Naive thymus-derived CD8-positive, alpha-beta T cell (primary cell): ENCODE data around the gene PSPN. TPM values are rescaled to one million over a fixed set of nuclear protein-coding genes. Genes with fewer than 3 reads are reported as not detected.
A peak's percentile ranks its signal among the peaks of the same experiment; 100 is the strongest.
"Not testable (repeated sequence)": the region's sequence is repeated elsewhere in the genome, so short reads cannot be mapped to it uniquely, and the experiment has no call there.

Experiments
- ATAC-seq, 2 donors: fragments of 150-1000 bp; cut with Tn5 transposase in 1 of 2; sonication (Bioruptor Pico), chemical (Tn5 transposase) in 1 of 2; 1 replicate in 1 of 2; 2 replicates in 1 of 2; pipeline ENCODE4 v1.10.0; 2021; ENCODE audit warnings: mild to moderate bottlenecking in 2 of 2, moderate library complexity in 2 of 2
- POLR2A ChIA-PET: fragments of 350-600 bp; sonication (Branson Sonifier 250); formaldehyde crosslinking; loops from one replicate; lab custom pipeline; 2021; ENCODE audit warnings: antibody characterized with exemption; lab: Charles Lee
- DNase-seq, 10 donors: peaks; one replicate each; pipeline versions ENCODE4 v3.0.0 to v3.0.0-alpha.2; 2020 to 2022
- H3K27ac Mint-ChIP-seq, 10 donors: one replicate each; pipeline ENCODE4 v1.8.0; 2020 to 2022; ENCODE audit warnings: mild to moderate bottlenecking in 10 of 10, mixed read lengths in 10 of 10, moderate library complexity in 4 of 10, inconsistent platforms in 1 of 10
- H3K27me3 Mint-ChIP-seq, 5 donors: one replicate each; pipeline ENCODE4 v1.8.0; 2021 to 2022; ENCODE audit warnings: mixed read lengths in 5 of 5
- H3K36me3 Mint-ChIP-seq, 3 donors: one replicate each; pipeline ENCODE4 v1.8.0; 2020 to 2022; ENCODE audit warnings: mixed read lengths in 3 of 3, mild to moderate bottlenecking in 2 of 3, inconsistent platforms in 1 of 3
- H3K4me1 Mint-ChIP-seq, 4 donors: one replicate each; pipeline ENCODE4 v1.8.0; 2021 to 2022; ENCODE audit warnings: mixed read lengths in 4 of 4
- H3K4me3 Mint-ChIP-seq, 10 donors: one replicate each; pipeline ENCODE4 v1.8.0; 2020 to 2022; ENCODE audit warnings: mild to moderate bottlenecking in 10 of 10, mixed read lengths in 10 of 10, moderate library complexity in 6 of 10, inconsistent platforms in 1 of 10
- H3K9me3 Mint-ChIP-seq, 9 donors: one replicate each; pipeline ENCODE4 v1.8.0; 2020 to 2022; ENCODE audit warnings: mixed read lengths in 9 of 9, mild to moderate bottlenecking in 3 of 9, inconsistent platforms in 1 of 9, moderate library complexity in 1 of 9
- polyA plus RNA-seq, 3 donors: library from polyadenylated mRNA; unstranded; fragments of 300-500 nt; fragmentation: Illumina TruSeq; gene quantifications; one replicate each; pipeline ENCODE4 v1.2.3, GENCODE V29; 2021
- total RNA-seq, 8 experiments: library from RNA in 2 of 8; stranded (reverse) in 2 of 8; gene quantifications; one replicate each; pipeline ENCODE4 v1.2.3 and lab custom pipeline; 2021 to 2026

The PSPN gene
- total and polyA plus RNA-seq, 5 experiments from 2014 or later: 0.50 to 3.7 (median 1.2) TPM

DNA sequence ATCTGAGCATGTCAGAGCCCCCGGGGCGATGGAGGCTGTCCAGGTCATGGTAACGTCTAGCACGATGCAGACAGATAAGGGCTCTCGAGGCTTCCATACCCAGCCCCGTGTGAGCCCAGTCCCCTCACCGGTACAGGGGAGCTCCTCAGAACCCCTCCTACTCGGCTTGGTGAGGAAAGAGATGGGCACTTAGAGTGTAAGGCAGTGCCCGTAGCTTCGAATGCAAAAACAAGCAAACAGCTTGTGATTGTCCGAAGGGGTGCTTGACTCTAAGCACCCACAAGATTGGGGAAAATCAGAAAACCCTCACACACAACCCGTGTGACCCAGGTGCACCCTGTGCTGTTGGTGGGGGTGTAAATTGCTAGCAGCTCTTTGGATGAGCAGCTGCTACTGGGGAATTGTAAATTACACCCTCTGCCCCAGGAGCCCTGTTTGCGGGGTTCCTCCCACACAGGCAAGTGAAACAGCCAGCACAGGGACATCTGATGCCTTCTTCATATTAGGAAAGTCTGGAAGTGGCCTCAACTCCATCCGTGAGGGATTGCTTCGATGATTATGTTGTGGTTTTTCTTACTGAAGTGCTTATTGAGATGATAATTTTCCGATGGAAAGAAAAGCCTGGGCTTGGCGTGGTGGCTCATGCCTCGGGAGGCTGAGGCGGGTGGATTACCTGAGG, 918 bp upstream of the PSPN start:
- DNase-seq: no peak
- no peaks in the 10 kb centered on the region for H3K9me3 Mint-ChIP-seq
- H3K27me3 Mint-ChIP-seq: no peaks in the 10 kb centered on the region
- peaks cover 11 to 16% (median 13%) of the 10 kb centered on the region in 4 donors for H3K4me1 Mint-ChIP-seq
- peak overlapping the region in 3 of 10 donors; percentile 22 to 66 (median 51) for H3K27ac Mint-ChIP-seq
- H3K36me3 Mint-ChIP-seq: peaks cover 0 to 37% (median 14%) of the 10 kb centered on the region in 3 donors
- POLR2A ChIA-PET: no interaction called here
- no peak overlapping the region for H3K4me3 Mint-ChIP-seq
- no peak for ATAC-seq

- no peaks in the 10 kb centered on the region for H3K9me3 Mint-ChIP-seq
- no peaks in the 10 kb centered on the region for H3K27me3 Mint-ChIP-seq
- DNase-seq (no peak), ATAC-seq (no peak)
- POLR2A ChIA-PET: no interaction called here
- H3K4me1 Mint-ChIP-seq: peaks cover 11 to 19% (median 16%) of the 10 kb centered on the region in 4 donors
- peak overlapping the region in 1 of 10 donors; percentile 25 for H3K27ac Mint-ChIP-seq
- H3K36me3 Mint-ChIP-seq: peaks cover 0 to 20% (median 5%) of the 10 kb centered on the region in 3 donors
- H3K4me3 Mint-ChIP-seq: peak overlapping the region in 2 of 10 donors; percentile 7 to 10
These were observed 872 bp downstream of the PSPN start for GRCh38 chr19:6374711-6375410.

DNA sequence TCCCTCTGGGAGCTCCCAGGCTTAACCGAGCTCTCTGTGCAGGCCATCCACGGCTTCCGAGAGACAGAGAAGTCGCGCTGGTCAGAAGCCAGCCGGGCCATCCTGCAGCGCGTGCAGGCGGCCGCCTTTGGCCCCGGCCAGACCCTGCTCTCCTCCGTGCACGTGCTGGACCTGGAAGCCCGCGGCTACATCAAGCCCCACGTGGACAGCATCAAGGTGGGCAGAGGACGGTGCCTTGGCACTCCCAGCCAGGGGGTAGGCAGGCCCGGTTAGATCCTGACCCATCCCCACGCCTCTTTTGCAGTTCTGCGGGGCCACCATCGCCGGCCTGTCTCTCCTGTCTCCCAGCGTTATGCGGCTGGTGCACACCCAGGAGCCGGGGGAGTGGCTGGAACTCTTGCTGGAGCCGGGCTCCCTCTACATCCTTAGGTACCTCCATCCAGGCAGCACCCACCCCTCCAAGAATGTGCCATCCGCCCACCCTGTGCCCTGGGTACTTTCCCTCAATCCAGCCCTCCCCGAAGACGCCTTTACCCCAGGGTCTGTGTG, 1.5 kb downstream of the PSPN start:
- ATAC-seq (no peak), DNase-seq (peak in 1 of 10 donors; percentile 64)
- peak overlapping the region in 3 of 10 donors; percentile 25 to 73 (median 56) for H3K27ac Mint-ChIP-seq
- peaks cover 12 to 25% (median 22%) of the 10 kb centered on the region in 4 donors for H3K4me1 Mint-ChIP-seq
- no peaks in the 10 kb centered on the region for H3K27me3 Mint-ChIP-seq
- no peaks in the 10 kb centered on the region for H3K9me3 Mint-ChIP-seq
- H3K36me3 Mint-ChIP-seq: peaks cover 0 to 18% (median 3%) of the 10 kb centered on the region in 3 donors
- POLR2A ChIA-PET: interaction anchor here (0.6 to 3.3 kb wide), 4 partner anchors 12 to 51 kb away, joined by 5 to 83 read pairs (median 16); partner anchors contain the start of genes CLPP, GTF2F1 and KHSRP
- peak overlapping the region in 3 of 10 donors; percentile 7 to 97 (median 10) for H3K4me3 Mint-ChIP-seq

GRCh38 chr19:6373813-6374108, 2.0 kb downstream of the PSPN start:
- ATAC-seq (no peak), DNase-seq (no peak)
- POLR2A ChIA-PET: interaction anchor here (0.6 to 3.3 kb wide), 4 partner anchors 12 to 51 kb away, joined by 5 to 83 read pairs (median 16); partner anchors contain the start of genes CLPP, GTF2F1 and KHSRP
- Mint-ChIP-seq H3K36me3 (peaks cover 0 to 19% (median 3%) of the 10 kb centered on the region in 3 donors), H3K9me3 (no peaks in the 10 kb centered on the region), H3K27me3 (no peaks in the 10 kb centered on the region), H3K27ac (peak overlapping the region; percentile 43 to 98 (median 94)), H3K4me3 (peak overlapping the region; percentile 72 to 97 (median 92)), H3K4me1 (peaks cover 12 to 26% (median 23%) of the 10 kb centered on the region in 4 donors)

DNA sequence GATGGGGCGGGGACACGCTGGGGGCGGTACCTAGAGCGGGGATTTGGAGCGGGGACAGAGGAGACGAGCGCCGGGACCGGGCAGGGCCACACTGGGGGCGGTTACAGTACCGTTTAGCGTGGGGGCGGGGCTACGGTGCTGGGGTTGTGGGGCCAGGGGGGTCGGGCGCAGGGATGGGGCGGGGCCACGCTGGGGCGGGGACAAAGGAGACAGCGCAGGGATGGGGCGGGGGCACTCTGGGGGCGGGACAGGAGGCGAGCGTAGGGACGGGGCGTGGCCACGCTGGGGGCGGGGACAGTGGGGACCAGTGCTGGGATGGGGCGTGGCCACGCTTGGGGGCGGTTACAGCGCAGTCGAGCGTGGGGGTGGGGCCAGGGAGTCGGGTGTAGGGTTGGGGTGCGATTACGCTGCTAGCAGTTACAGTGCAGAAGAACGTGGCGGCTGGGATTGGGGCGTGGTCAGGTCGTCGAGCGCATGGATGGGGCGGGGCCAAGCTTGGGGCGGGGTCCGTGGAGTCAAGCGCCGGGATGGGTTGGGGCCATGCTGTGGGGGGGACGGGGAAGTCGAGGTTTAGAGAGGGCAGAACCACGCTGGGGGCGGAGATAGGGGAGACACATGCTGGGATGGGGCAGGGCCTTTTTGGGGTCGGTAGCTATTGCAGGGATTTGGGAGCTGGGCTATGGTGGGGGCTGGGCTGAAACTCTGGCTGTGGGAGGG, 2.5 kb downstream of the PSPN start:
- Mint-ChIP-seq H3K4me3 (peak overlapping the region; percentile 86 to 97 (median 93)), H3K36me3 (peaks cover 0 to 17% (median 2%) of the 10 kb centered on the region in 3 donors), H3K27ac (peak overlapping the region; percentile 73 to 98 (median 95)), H3K9me3 (no peaks in the 10 kb centered on the region), H3K4me1 (peaks cover 12 to 26% (median 22%) of the 10 kb centered on the region in 4 donors), H3K27me3 (no peaks in the 10 kb centered on the region)
- POLR2A ChIA-PET: interaction anchor here (0.6 to 3.3 kb wide), 13 partner anchors 11 to 1257 kb away, joined by 3 to 83 read pairs (median 5); partner anchors contain the start of genes CLPP, DENND1C, GTF2F1 and KHSRP
- DNase-seq: peak in 9 of 10 donors; percentile 96 to 100 (median 97)
- ATAC-seq: peak; percentile 67 to 68

- no peaks in the 10 kb centered on the region for H3K9me3 Mint-ChIP-seq
- peak within 1 kb of the TSS; percentile 73 to 98 (median 95) for H3K27ac Mint-ChIP-seq
- peak within 1 kb of the TSS; percentile 86 to 97 (median 93) for H3K4me3 Mint-ChIP-seq
- DNase-seq (peak; percentile 87 to 99 (median 98)), ATAC-seq (peak; percentile 82 to 85)
- no peaks in the 10 kb centered on the region for H3K27me3 Mint-ChIP-seq
- H3K36me3 Mint-ChIP-seq: peaks cover 0 to 20% (median 4%) of the 10 kb centered on the region in 3 donors
- H3K4me1 Mint-ChIP-seq: peaks cover 12 to 26% (median 22%) of the 10 kb centered on the region in 4 donors
- POLR2A ChIA-PET: interaction anchor here (0.5 to 3.3 kb wide), 14 partner anchors 10 to 1257 kb away, joined by 3 to 83 read pairs (median 5); partner anchors contain the start of genes CLPP, DENND1C, GTF2F1 and KHSRP
These were observed 3.1 kb downstream of the PSPN start, which contains the start of gene ALKBH7 for GRCh38 chr19:6372594-6373095. TSS of gene ALKBH7 (plus strand) at chr19:6372794. CDS start at chr19:6372821, 27 bp downstream.

DNA sequence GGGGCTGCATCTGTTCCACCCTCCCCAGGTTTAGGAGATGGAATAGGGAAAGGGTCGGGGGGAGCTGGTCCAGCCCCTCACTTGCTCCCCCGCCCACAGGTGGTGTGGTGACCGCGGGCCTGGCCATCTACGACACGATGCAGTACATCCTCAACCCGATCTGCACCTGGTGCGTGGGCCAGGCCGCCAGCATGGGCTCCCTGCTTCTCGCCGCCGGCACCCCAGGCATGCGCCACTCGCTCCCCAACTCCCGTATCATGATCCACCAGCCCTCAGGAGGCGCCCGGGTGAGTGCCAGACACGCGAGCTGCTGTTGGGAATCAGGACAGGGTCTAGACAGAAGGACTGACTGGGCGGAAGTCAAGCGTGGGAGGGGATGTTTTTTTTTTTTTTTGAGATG, 11.4 kb downstream of the PSPN start:
- POLR2A ChIA-PET: interaction anchor here (5.2 kb wide), 1 partner anchor 8 kb away, joined by 83 read pairs; the partner anchor contains the start of gene ALKBH7
- no peak for DNase-seq
- peak overlapping the region in 4 of 10 donors; percentile 21 to 89 (median 66) for H3K27ac Mint-ChIP-seq
- no peak for ATAC-seq
- no peaks in the 10 kb centered on the region for H3K27me3 Mint-ChIP-seq
- no peaks in the 10 kb centered on the region for H3K9me3 Mint-ChIP-seq
- peak overlapping the region in 5 of 10 donors; percentile 36 to 77 (median 52) for H3K4me3 Mint-ChIP-seq
- H3K4me1 Mint-ChIP-seq: peaks cover 17 to 40% (median 23%) of the 10 kb centered on the region in 4 donors
- peaks cover 0 to 57% (median 7%) of the 10 kb centered on the region in 3 donors for H3K36me3 Mint-ChIP-seq

DNA sequence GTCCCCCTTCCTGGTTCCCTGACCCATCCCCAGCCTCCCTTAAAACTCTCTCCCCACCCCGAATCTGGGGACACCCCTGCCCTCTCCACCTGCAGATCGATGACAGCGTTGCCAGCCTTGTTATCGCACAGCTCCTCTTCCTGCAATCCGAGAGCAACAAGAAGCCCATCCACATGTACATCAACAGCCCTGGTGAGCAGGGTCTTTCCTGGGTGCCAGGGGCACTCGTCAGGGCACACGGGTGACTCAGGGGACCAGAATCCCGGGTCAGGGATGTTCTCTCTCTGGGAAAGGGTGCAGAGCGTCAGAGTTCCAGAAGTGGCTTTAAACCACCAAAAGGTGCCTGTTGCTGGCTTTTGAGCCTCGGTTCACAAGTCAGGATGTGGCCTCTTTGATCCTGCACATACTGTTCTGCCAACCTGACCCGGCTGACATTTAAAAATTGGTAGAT, 13.4 kb downstream of the PSPN start:
- Mint-ChIP-seq H3K4me1 (peaks cover 16 to 40% (median 22%) of the 10 kb centered on the region in 4 donors), H3K27ac (peak overlapping the region; percentile 86 to 98 (median 97)), H3K4me3 (peak overlapping the region; percentile 91 to 100 (median 97)), H3K9me3 (no peaks in the 10 kb centered on the region), H3K27me3 (no peaks in the 10 kb centered on the region), H3K36me3 (peaks cover 0 to 44% (median 3%) of the 10 kb centered on the region in 3 donors)
- POLR2A ChIA-PET: interaction anchor here (0.6 to 5.2 kb wide), 6 partner anchors 9 to 531 kb away, joined by 3 to 83 read pairs (median 10); partner anchors contain the start of genes ALKBH7, GTF2F1 and KHSRP
- peak in 8 of 10 donors; percentile 40 to 80 (median 62) for DNase-seq
- peak; percentile 54 to 67 for ATAC-seq

DNA sequence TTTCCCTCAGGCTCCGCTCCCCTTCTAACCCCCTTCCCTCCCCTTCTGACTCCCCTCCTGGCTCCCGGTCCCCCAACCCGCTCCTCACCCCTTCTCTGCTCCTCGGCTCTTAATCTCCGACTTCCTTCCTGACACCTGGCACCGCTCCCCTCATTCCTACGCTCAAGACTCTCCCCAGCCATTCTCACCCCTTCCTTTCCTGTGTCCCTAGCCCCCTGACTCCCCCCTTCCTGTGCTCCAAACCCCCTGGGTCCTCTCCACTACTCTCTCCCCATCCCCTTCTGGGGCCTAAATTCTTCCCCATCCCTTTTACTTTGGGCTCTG, 13.7 kb downstream of the PSPN start:
- Mint-ChIP-seq H3K36me3 (peaks cover 0 to 43% (median 3%) of the 10 kb centered on the region in 3 donors), H3K27ac (peak overlapping the region; percentile 86 to 98 (median 97))

GRCh38 chr19:6360857-6361216, 14.9 kb downstream of the PSPN start:
- not testable (repeated sequence) for ATAC-seq, H3K27me3 Mint-ChIP-seq, H3K9me3 Mint-ChIP-seq, DNase-seq
- Mint-ChIP-seq H3K27ac (peak overlapping the region in 8 of 10 donors; percentile 86 to 98 (median 96)), H3K4me3 (peak overlapping the region; percentile 91 to 100 (median 97)), H3K36me3 (peaks cover 0 to 37% (median 3%) of the 10 kb centered on the region in 3 donors), H3K4me1 (peaks cover 16 to 36% (median 22%) of the 10 kb centered on the region in 4 donors)
- POLR2A ChIA-PET: interaction anchor here (0.6 to 5.2 kb wide), 10 partner anchors 12 to 708 kb away, joined by 3 to 83 read pairs (median 4); partner anchors contain the start of genes ALKBH7, DENND1C, GTF2F1 and KHSRP

More for the DNA sequence above, 13.7 kb downstream of the PSPN start:
- ATAC-seq (peak in 1 of 2 donors; percentile 11), DNase-seq (no peak)
- Mint-ChIP-seq H3K4me3 (peak overlapping the region; percentile 91 to 100 (median 97)), H3K9me3 (no peaks in the 10 kb centered on the region), H3K27me3 (no peaks in the 10 kb centered on the region), H3K4me1 (peaks cover 16 to 40% (median 22%) of the 10 kb centered on the region in 4 donors)
- POLR2A ChIA-PET: interaction anchor here (0.6 to 5.2 kb wide), 5 partner anchors 8 to 532 kb away, joined by 3 to 83 read pairs (median 16); partner anchors contain the start of genes ALKBH7, GTF2F1 and KHSRP

- not testable (repeated sequence) for ATAC-seq, H3K27ac Mint-ChIP-seq, DNase-seq, H3K27me3 Mint-ChIP-seq, H3K9me3 Mint-ChIP-seq
- H3K36me3 Mint-ChIP-seq: peaks cover 0 to 34% (median 3%) of the 10 kb centered on the region in 3 donors
- H3K4me1 Mint-ChIP-seq: peaks cover 16 to 34% (median 22%) of the 10 kb centered on the region in 4 donors
- POLR2A ChIA-PET: interaction anchor here (0.6 to 5.2 kb wide), 7 partner anchors 12 to 503 kb away, joined by 3 to 83 read pairs (median 5); partner anchors contain the start of genes ALKBH7, DENND1C and GTF2F1
- peak overlapping the region in 8 of 10 donors; percentile 30 to 100 (median 80) for H3K4me3 Mint-ChIP-seq
These were observed 15.3 kb downstream of the PSPN start for GRCh38 chr19:6360445-6360844.
